Measurements from ENCODE around the gene ZNF683. TPM values are rescaled to one million over a fixed set of nuclear protein-coding genes. Genes with fewer than 3 reads are reported as not detected.

ZNF683 gene
- total RNA-seq, 1 donor from 2014 or later, result not detected

DNA sequence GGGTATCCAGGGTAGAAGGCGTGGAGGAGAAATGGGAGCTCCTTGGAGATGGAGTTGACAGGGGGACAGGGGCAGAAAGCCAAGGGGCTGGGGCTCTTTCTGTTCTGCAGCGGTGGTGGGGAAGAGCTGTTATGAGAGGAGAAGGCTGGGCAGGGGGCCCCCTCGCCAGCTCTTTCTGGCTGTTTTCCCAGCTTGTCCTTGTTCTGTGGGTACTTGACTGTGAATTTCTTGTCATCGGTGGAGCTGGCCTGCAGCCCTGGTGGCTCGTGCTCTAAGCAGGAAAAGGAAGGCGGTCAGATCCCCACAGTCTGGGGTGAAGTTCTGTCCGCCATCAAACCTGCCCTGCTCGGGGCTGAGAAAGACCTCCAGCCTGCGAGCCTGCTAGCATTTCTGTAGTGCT lies 7.6 kb downstream of the ZNF683 start:
- H3K36me3 ChIP-seq (ENCODE audit: control insufficient read depth, insufficient read depth, low read length), result no peaks in the 10 kb centered on the region
- FAIRE-seq (no peak), DNase-seq (ENCODE audit: low read depth) (no peak)

GRCh38 chr1:26363549-26364448 lies 8.8 kb downstream of the ZNF683 start:
- Histone ChIP-seq H3K36me3 (ENCODE audit: control insufficient read depth, insufficient read depth, low read length) (no peaks in the 10 kb centered on the region), H3K27me3 (ENCODE audit: control insufficient read depth, insufficient read depth, low read length) (peaks cover 5% of the 10 kb centered on the region), H3K4me3 (ENCODE audit: low read depth, low read length) (no peak overlapping the region)
- TF ChIP-seq, protein P1, sequence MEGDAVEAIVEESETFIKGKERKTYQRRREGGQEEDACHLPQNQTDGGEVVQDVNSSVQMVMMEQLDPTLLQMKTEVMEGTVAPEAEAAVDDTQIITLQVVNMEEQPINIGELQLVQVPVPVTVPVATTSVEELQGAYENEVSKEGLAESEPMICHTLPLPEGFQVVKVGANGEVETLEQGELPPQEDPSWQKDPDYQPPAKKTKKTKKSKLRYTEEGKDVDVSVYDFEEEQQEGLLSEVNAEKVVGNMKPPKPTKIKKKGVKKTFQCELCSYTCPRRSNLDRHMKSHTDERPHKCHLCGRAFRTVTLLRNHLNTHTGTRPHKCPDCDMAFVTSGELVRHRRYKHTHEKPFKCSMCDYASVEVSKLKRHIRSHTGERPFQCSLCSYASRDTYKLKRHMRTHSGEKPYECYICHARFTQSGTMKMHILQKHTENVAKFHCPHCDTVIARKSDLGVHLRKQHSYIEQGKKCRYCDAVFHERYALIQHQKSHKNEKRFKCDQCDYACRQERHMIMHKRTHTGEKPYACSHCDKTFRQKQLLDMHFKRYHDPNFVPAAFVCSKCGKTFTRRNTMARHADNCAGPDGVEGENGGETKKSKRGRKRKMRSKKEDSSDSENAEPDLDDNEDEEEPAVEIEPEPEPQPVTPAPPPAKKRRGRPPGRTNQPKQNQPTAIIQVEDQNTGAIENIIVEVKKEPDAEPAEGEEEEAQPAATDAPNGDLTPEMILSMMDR (IDR thresholded peaks at IDR 0.05; ENCODE audit: insufficient read depth, low read length, severe bottlenecking), result peak; percentile 98
- DNase-seq (ENCODE audit: low read depth) (peak; percentile 58), FAIRE-seq (peak; percentile 86)

More for the DNA sequence above, 7.6 kb downstream of the ZNF683 start:
- TF ChIP-seq, protein P1 (IDR thresholded peaks at IDR 0.05; ENCODE audit: insufficient read depth, low read length, severe bottlenecking), result no peak
- Histone ChIP-seq H3K4me3 (ENCODE audit: low read depth, low read length) (no peak overlapping the region), H3K27me3 (ENCODE audit: control insufficient read depth, insufficient read depth, low read length) (peaks cover 5% of the 10 kb centered on the region)

DNA sequence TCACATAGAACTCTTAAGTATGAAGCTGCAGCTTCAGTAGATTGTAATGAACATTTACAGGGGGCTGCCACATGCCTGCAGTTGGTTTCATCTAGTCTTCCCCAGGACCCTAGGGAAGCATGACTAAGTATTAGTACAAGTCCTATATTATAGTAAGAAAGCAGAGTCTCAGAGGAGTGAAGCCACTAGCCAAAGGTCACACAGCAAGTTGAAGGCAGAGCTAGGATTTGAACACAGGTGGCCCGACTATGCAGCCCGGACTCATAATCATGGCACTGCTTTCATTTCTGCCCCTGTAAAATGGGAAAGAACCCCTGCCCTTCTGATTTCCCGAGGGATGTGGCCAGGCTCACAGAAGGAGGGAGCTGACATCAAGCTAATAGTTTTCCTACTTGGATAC lies 10.2 kb downstream of the ZNF683 start:
- no peak for FAIRE-seq
- no peaks in the 10 kb centered on the region for H3K36me3 ChIP-seq (ENCODE audit: control insufficient read depth, insufficient read depth, low read length)
- TF ChIP-seq, protein P1 (IDR thresholded peaks at IDR 0.05; ENCODE audit: insufficient read depth, low read length, severe bottlenecking), result no peak
- peaks cover 5% of the 10 kb centered on the region for H3K27me3 ChIP-seq (ENCODE audit: control insufficient read depth, insufficient read depth, low read length)
- H3K4me3 ChIP-seq (ENCODE audit: low read depth, low read length), result no peak overlapping the region
- DNase-seq (ENCODE audit: low read depth), result no peak

- DNase-seq (ENCODE audit: low read depth) (no peak), FAIRE-seq (no peak)
- H3K36me3 ChIP-seq (ENCODE audit: control insufficient read depth, insufficient read depth, low read length), result no peaks in the 10 kb centered on the region
- no peak overlapping the region for H3K4me3 ChIP-seq (ENCODE audit: low read depth, low read length)
- TF ChIP-seq, protein P1 (IDR thresholded peaks at IDR 0.05; ENCODE audit: insufficient read depth, low read length, severe bottlenecking), result no peak
- peaks cover 5% of the 10 kb centered on the region for H3K27me3 ChIP-seq (ENCODE audit: control insufficient read depth, insufficient read depth, low read length)
Measured at GRCh38 chr1:26361605-26362122, 10.9 kb downstream of the ZNF683 start.

DNA sequence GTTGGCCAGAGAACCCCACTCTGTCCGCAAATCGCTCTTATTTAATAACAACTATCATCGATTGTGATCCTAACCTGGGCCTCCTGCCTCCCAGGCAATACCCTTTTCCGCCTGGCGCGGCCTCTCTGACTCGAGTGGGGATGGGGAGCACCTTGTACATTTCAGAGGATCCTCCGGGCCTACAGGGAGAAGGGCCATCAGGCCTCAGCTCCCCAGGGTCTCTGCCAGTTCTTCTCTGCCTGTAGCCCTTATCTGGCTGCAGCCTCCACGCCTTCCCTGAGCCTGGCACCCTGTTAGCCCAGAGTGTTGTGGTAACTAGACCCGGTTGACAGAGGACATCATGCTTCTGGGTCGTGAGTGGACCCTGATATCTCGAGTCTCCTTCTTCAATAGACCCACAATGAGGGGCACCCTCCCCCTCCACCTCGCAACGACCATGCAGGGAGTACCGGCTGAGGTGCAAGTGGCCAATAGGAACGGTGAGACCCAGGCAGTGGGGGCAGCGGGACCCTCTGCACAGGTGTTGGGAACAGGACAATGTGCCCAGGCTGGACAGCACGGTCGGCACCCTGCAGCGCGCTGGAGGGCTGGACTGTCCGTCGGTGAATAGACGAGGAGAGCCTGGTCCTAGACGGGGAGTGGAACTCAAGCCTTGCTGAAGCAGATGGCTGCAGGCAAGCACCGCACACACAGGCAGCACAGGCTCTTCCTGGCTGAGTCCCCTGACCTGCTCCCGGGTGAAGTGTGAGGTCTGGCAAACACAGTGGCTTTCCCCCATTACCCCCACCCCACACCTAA lies 11.5 kb downstream of the ZNF683 start:
- TF ChIP-seq, protein P1 (IDR thresholded peaks at IDR 0.05; ENCODE audit: insufficient read depth, low read length, severe bottlenecking), result no peak
- DNase-seq (ENCODE audit: low read depth) (no peak), FAIRE-seq (no peak)
- Histone ChIP-seq H3K27me3 (ENCODE audit: control insufficient read depth, insufficient read depth, low read length) (peaks cover 5% of the 10 kb centered on the region), H3K4me3 (ENCODE audit: low read depth, low read length) (no peak overlapping the region), H3K36me3 (ENCODE audit: control insufficient read depth, insufficient read depth, low read length) (no peaks in the 10 kb centered on the region)

Data from bronchial epithelial cell (primary cell).